CD4-positive, alpha-beta memory T cell (primary cell): ENCODE measurements around the gene SELENOK. TPM values are rescaled to one million over a fixed set of nuclear protein-coding genes. Genes with fewer than 3 reads are reported as not detected.

Source experiments
- CTCF ChIA-PET: fragments of 350-600 bp; sonication (Branson Sonifier 250); formaldehyde crosslinking; loops from one replicate; lab custom pipeline; 2021; ENCODE audit warnings: inconsistent platforms; ENCODE audit not compliant: partially characterized antibody; lab: Charles Lee
- POLR2A ChIA-PET: fragments of 350-600 bp; sonication (Branson Sonifier 250); formaldehyde crosslinking; loops from one replicate; lab custom pipeline; 2021; ENCODE audit not compliant: partially characterized antibody; lab: Charles Lee
- DNase-seq, 5 donors: peaks; one replicate each; pipeline versions ENCODE4 v3.0.0 to v3.0.0-alpha.2; 2020 to 2022; ENCODE audit warnings: mixed read lengths in 1 of 5
- H3K27ac ChIP-seq: one replicate; pipeline ENCODE4 v1.7.0; 2013; ENCODE audit warnings: low read depth, low read length
- H3K27me3 ChIP-seq: 2 replicates; pipeline ENCODE4 v1.7.0; 2013; ENCODE audit warnings: mild to moderate bottlenecking, low read length, moderate library complexity; ENCODE audit not compliant: insufficient read depth
- H3K36me3 ChIP-seq: 2 replicates; pipeline ENCODE4 v1.7.0; 2013; ENCODE audit warnings: mild to moderate bottlenecking, low read length, moderate library complexity; ENCODE audit not compliant: insufficient read depth
- H3K4me1 ChIP-seq: 2 replicates; pipeline ENCODE4 v1.7.0; 2013; ENCODE audit warnings: mild to moderate bottlenecking, low read length, moderate library complexity; ENCODE audit not compliant: insufficient read depth
- H3K4me3 ChIP-seq, 2 donors: one replicate each; pipeline ENCODE4 v1.7.0; 2013; ENCODE audit warnings: low read length in 2 of 2, mild to moderate bottlenecking in 1 of 2
- H3K9me3 ChIP-seq, 2 donors: one replicate each; pipeline ENCODE4 v1.7.0; 2013; ENCODE audit warnings: low read length in 2 of 2, control low read depth in 1 of 2; ENCODE audit not compliant: control insufficient read depth in 1 of 2
- H3K27ac Mint-ChIP-seq, 7 donors: one replicate each; pipeline ENCODE4 v1.8.0; 2020 to 2021; ENCODE audit warnings: mixed read lengths in 7 of 7, mild to moderate bottlenecking in 6 of 7, inconsistent platforms in 3 of 7, moderate library complexity in 3 of 7
- H3K27me3 Mint-ChIP-seq, 2 donors: one replicate each; pipeline ENCODE4 v1.8.0; 2020 to 2021; ENCODE audit warnings: mixed read lengths in 2 of 2
- H3K36me3 Mint-ChIP-seq, 2 donors: one replicate each; pipeline ENCODE4 v1.8.0; 2020 to 2021; ENCODE audit warnings: mixed read lengths in 2 of 2, inconsistent platforms in 1 of 2, mild to moderate bottlenecking in 1 of 2
- H3K4me1 Mint-ChIP-seq, 4 donors: one replicate each; pipeline ENCODE4 v1.8.0; 2020 to 2021; ENCODE audit warnings: mixed read lengths in 4 of 4, mild to moderate bottlenecking in 1 of 4
- H3K4me3 Mint-ChIP-seq, 8 donors: one replicate each; pipeline ENCODE4 v1.8.0; 2020 to 2021; ENCODE audit warnings: mixed read lengths in 8 of 8, mild to moderate bottlenecking in 7 of 8, moderate library complexity in 6 of 8, inconsistent platforms in 3 of 8
- H3K9me3 Mint-ChIP-seq, 8 donors: one replicate each; pipeline ENCODE4 v1.8.0; 2020 to 2021; ENCODE audit warnings: mixed read lengths in 8 of 8, mild to moderate bottlenecking in 5 of 8, inconsistent platforms in 3 of 8, moderate library complexity in 1 of 8
- intact Hi-C: fragments of 100-400 bp; cut with micrococcal nuclease; formaldehyde crosslinking; loops from one replicate; pipeline ENCODE4 v1.15.1; 2023
- polyA plus RNA-seq, 2 donors: library from polyadenylated mRNA; unstranded; fragments of 300-500 nt; fragmentation: Illumina TruSeq; gene quantifications; one replicate each; pipeline ENCODE4 v1.2.3, GENCODE V29; 2021
- total RNA-seq, 2 experiments: library from RNA; stranded (reverse); gene quantifications; one replicate each; pipeline ENCODE4 v1.2.3, GENCODE V29; 2021

SELENOK gene
- total RNA-seq (10 to 100 TPM; 43.2 to 50.7 TPM), polyA plus RNA-seq (100 to 1,000 TPM; 103 to 134 TPM)

DNA sequence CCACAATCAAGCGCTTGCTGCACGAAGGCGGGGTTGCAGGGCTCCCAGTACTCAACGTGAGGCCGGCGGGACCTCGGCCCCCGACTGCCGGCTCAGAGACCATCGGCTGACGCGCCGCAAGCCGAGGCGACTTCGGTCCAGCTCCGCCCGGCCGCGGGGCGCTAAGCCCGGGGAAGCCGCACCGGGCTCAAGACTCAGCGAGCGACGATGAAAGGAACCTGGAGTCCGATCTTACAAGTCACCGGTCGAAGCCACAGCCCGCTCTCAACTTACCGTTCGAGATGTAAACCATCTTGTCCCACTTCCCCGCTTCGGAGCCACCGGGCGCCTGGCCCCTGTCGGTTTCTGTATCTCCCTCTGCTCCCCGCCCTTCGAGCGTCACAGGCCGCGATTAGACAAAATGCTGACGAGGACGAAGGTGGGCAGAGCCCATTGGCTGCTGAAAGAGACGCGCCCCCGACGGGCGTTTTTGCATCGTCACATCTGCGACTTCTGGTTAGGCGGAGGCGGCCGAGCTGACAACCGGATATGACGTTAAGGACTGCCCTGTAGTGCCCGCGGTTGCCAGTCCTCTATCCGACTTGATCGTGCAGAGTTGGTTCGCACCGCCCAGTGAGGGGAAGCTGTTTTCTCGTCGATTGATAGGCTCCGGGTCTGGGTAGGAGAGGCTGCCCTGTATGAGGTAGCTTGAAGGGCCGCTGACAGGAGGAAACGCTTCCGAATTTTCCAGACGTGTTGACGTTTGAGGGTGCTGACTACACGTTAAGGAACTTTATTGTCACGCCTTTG, at the start of gene SELENOK:
TSS of gene SELENOK (minus strand) at position 363 of the 789 bp plus-strand sequence.
- Histone ChIP-seq H3K9me3 (no peaks in the 10 kb centered on the region), H3K27ac (peak within 1 kb of the TSS; percentile 99), H3K27me3 (peaks cover 6% of the 10 kb centered on the region), H3K36me3 (peaks cover 5% of the 10 kb centered on the region), H3K4me1 (peaks cover 47% of the 10 kb centered on the region), H3K4me3 (peak within 1 kb of the TSS; percentile 93 to 96)
- peak within 1 kb of the TSS; percentile 96 to 99 (median 99) for H3K27ac Mint-ChIP-seq
- peaks cover 33 to 61% (median 48%) of the 10 kb centered on the region in 4 donors for H3K4me1 Mint-ChIP-seq
- ChIA-PET POLR2A (interaction anchor here (0.6 to 3.0 kb wide), 6 partner anchors 9 to 602 kb away, joined by 3 to 63 read pairs (median 5); partner anchors contain the start of genes ACTR8 and DCP1A), CTCF (interaction anchor here (0.9 to 1.0 kb wide), 2 partner anchors 10 to 11 kb away, joined by 3 to 4 read pairs; partner anchors contain the start of gene ACTR8)
- no peaks in the 10 kb centered on the region for H3K9me3 Mint-ChIP-seq
- peak within 1 kb of the TSS; percentile 94 to 98 (median 97) for H3K4me3 Mint-ChIP-seq
- intact Hi-C loops = loop anchor here (1.0 kb wide), 2 partner anchors 9 to 544 kb away; partner anchors contain the start of genes ACTR8 and DCP1A
- DNase-seq = peak; percentile 95 to 99 (median 98)
- peaks cover 17 to 35% of the 10 kb centered on the region in 2 donors for H3K36me3 Mint-ChIP-seq
- no peaks in the 10 kb centered on the region for H3K27me3 Mint-ChIP-seq

DNA sequence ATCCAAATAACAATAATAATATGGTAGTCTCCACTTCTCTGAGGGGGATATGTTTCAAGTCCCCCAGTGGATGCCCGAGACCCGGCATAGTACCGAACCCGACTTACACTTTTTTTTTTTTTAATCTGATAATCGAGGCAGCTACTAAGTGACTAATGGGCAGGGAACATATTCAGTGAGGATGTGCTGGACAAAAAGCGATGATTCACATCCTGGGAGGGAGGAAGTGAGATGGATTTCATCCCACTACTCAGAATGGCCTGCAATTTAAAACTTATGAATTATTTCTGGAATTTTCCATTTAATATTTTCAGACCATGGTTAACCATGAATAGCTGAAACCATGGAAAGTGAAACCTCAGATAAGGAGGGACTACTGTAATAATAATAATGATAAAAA, 49.5 kb upstream of the SELENOK start:
- intact Hi-C loops = no loop called here
- Mint-ChIP-seq H3K36me3 (no peaks in the 10 kb centered on the region), H3K4me3 (no peak overlapping the region), H3K27me3 (peaks cover 20 to 30% of the 10 kb centered on the region in 2 donors), H3K4me1 (no peaks in the 10 kb centered on the region), H3K9me3 (peaks cover 3 to 14% (median 10%) of the 10 kb centered on the region in 8 donors), H3K27ac (no peak overlapping the region)
- no peaks in the 10 kb centered on the region for H3K4me1 ChIP-seq
- H3K4me3 ChIP-seq = no peak overlapping the region
- CTCF ChIA-PET = no interaction called here
- H3K27me3 ChIP-seq = no peaks in the 10 kb centered on the region
- no peak for DNase-seq
- POLR2A ChIA-PET = no interaction called here
- H3K27ac ChIP-seq = no peak overlapping the region
- no peaks in the 10 kb centered on the region for H3K9me3 ChIP-seq
- H3K36me3 ChIP-seq = no peaks in the 10 kb centered on the region

DNA sequence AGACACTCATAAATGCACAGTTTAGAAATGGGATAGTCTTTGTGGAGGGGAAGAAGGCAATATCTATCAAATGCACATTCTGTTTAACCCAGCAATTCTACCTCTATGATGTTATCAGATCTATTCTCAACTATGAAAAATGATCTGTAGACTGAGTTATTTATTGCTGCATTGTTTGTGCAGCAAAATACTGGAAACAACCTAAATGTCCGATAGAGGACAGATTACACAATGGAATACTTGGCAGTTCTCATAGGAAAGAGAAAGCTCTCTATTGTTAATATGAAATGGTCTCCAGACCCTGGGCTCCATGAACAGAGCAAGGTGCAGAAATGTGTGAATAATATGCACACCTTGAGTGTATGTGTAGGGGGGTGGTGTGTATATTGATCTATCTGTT, 49.0 kb upstream of the SELENOK start:
- ChIA-PET CTCF (no interaction called here), POLR2A (no interaction called here)
- Mint-ChIP-seq H3K4me1 (no peaks in the 10 kb centered on the region), H3K36me3 (no peaks in the 10 kb centered on the region), H3K27me3 (peaks cover 20 to 31% of the 10 kb centered on the region in 2 donors), H3K27ac (no peak overlapping the region), H3K4me3 (no peak overlapping the region), H3K9me3 (peaks cover 0 to 12% (median 9%) of the 10 kb centered on the region in 8 donors)
- Histone ChIP-seq H3K4me1 (no peaks in the 10 kb centered on the region), H3K27me3 (no peaks in the 10 kb centered on the region), H3K36me3 (no peaks in the 10 kb centered on the region), H3K27ac (no peak overlapping the region), H3K4me3 (no peak overlapping the region), H3K9me3 (no peaks in the 10 kb centered on the region)
- no peak for DNase-seq
- intact Hi-C loops = no loop called here

DNA sequence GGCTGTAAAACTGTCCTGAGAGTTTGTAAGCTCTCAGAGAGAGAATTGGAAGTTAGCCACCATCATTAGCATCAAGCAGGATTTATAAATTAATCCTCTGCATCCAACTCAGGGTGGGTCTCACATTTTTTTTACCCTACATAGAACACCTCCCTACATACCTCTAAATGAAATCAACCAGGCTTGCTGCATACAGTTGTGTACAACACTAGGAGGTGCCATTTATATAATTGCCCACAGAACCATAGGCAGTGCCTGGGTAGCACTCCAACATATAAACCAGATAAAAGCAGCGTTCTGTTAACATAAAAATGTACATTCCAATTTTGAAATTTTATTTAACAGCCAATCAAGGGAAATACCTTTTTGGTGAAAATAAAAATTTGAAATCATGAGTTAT, 48.2 kb upstream of the SELENOK start:
- intact Hi-C loops = no loop called here
- peaks cover 0 to 15% (median 13%) of the 10 kb centered on the region in 8 donors for H3K9me3 Mint-ChIP-seq
- DNase-seq = no peak
- H3K36me3 ChIP-seq = no peaks in the 10 kb centered on the region
- no peaks in the 10 kb centered on the region for H3K9me3 ChIP-seq
- H3K4me1 ChIP-seq = no peaks in the 10 kb centered on the region
- no peaks in the 10 kb centered on the region for H3K4me1 Mint-ChIP-seq
- ChIA-PET POLR2A (no interaction called here), CTCF (interaction anchor here (1.7 to 2.0 kb wide), 2 partner anchors 11 to 23 kb away, joined by 5 to 17 read pairs; no protein-coding TSS in a partner anchor)
- no peaks in the 10 kb centered on the region for H3K36me3 Mint-ChIP-seq
- H3K27me3 Mint-ChIP-seq = peaks cover 21 to 31% of the 10 kb centered on the region in 2 donors
- no peak overlapping the region for H3K27ac Mint-ChIP-seq
- H3K4me3 Mint-ChIP-seq = no peak overlapping the region
- no peaks in the 10 kb centered on the region for H3K27me3 ChIP-seq
- H3K4me3 ChIP-seq = no peak overlapping the region
- no peak overlapping the region for H3K27ac ChIP-seq

DNA sequence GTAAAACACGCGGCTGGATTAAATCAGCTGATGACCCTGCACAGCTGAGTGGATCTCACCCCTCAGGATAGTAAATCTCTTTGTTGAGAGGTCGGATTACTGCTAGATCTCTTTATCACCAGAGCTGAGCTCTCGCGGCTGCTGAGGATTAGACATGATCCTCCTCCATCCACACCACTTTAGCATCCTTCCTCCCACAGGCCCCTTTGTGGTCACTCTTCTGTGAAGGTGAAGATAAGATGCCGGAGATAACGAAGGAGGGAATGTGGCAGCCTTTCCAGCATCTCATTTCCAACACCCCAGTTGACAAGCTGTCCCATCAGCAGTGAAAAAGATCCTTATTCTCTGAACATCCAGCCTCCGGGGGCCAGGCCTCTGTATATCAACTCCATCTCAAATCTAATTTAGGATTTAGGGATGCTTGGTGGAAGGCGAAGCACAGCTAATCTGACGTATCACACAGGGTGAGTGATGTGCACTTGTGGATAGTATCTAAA, 47.5 kb upstream of the SELENOK start:
- no peaks in the 10 kb centered on the region for H3K27me3 ChIP-seq
- ChIA-PET POLR2A (no interaction called here), CTCF (interaction anchor here (0.8 to 2.0 kb wide), 5 partner anchors 10 to 72 kb away, joined by 4 to 17 read pairs (median 5); no protein-coding TSS in a partner anchor)
- no peak overlapping the region for H3K27ac ChIP-seq
- Mint-ChIP-seq H3K9me3 (peaks cover 0 to 19% (median 14%) of the 10 kb centered on the region in 8 donors), H3K4me3 (no peak overlapping the region), H3K4me1 (no peaks in the 10 kb centered on the region), H3K36me3 (no peaks in the 10 kb centered on the region), H3K27ac (no peak overlapping the region), H3K27me3 (peaks cover 21 to 31% of the 10 kb centered on the region in 2 donors)
- no peaks in the 10 kb centered on the region for H3K4me1 ChIP-seq
- no peaks in the 10 kb centered on the region for H3K36me3 ChIP-seq
- DNase-seq = no peak
- intact Hi-C loops = no loop called here
- no peaks in the 10 kb centered on the region for H3K9me3 ChIP-seq
- no peak overlapping the region for H3K4me3 ChIP-seq

DNA sequence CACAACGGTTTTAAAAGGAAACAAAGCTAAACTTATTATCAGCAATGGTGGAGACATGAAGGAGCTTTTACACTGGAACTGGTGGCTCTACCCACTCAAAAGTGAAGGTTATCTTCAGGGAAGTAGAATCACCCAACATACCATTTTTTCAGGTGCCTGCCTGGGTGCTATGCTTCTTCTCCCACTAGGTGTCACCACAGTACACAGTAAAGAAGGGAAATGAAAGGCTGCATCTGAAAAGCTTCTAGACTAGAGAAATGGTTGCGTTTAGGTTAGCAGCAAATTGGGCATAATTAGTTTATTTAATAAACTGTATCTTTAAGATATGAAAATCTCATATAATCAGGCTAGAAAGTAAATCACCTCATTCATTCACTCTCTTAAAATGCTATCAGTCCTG, 47.0 kb upstream of the SELENOK start:
- ChIA-PET CTCF (interaction anchor here (0.8 to 2.0 kb wide), 6 partner anchors 10 to 73 kb away, joined by 3 to 17 read pairs (median 4); no protein-coding TSS in a partner anchor), POLR2A (no interaction called here)
- intact Hi-C loops = no loop called here
- Mint-ChIP-seq H3K27me3 (peaks cover 21 to 31% of the 10 kb centered on the region in 2 donors), H3K36me3 (no peaks in the 10 kb centered on the region), H3K4me1 (no peaks in the 10 kb centered on the region), H3K9me3 (peaks cover 0 to 19% (median 14%) of the 10 kb centered on the region in 8 donors), H3K27ac (no peak overlapping the region), H3K4me3 (no peak overlapping the region)
- Histone ChIP-seq H3K27ac (no peak overlapping the region), H3K4me1 (no peaks in the 10 kb centered on the region), H3K4me3 (no peak overlapping the region), H3K36me3 (no peaks in the 10 kb centered on the region), H3K27me3 (no peaks in the 10 kb centered on the region), H3K9me3 (no peaks in the 10 kb centered on the region)
- peak in 4 of 5 donors; percentile 12 to 25 (median 21) for DNase-seq

DNA sequence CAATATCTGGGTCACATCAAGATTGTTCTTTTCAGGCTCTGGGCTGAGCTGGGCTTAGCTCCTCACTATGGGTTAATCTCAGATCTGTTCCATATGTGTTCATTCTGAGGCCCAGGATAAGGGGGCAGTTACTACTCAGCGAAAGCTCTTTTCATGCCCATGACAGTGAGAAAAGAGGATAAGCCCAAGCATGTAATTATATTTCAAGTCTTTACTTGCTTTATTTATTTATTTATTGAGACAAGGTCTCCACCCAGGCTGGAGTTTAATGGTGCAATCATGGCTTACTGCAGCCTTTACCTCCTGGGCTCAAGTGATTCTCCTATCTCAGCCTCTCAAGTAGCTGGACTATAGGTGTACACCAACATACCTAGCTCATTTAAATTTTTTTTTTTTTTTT, 44.7 kb upstream of the SELENOK start:
- ChIA-PET CTCF (interaction anchor here (0.5 kb wide), 1 partner anchor 26 kb away, joined by 3 read pairs; no protein-coding TSS in a partner anchor), POLR2A (no interaction called here)
- H3K4me3 ChIP-seq = no peak overlapping the region
- H3K4me1 Mint-ChIP-seq = no peaks in the 10 kb centered on the region
- no peaks in the 10 kb centered on the region for H3K36me3 ChIP-seq
- peaks cover 23 to 31% of the 10 kb centered on the region in 2 donors for H3K27me3 Mint-ChIP-seq
- H3K27ac Mint-ChIP-seq = no peak overlapping the region
- no peaks in the 10 kb centered on the region for H3K9me3 ChIP-seq
- H3K36me3 Mint-ChIP-seq = no peaks in the 10 kb centered on the region
- no peak overlapping the region for H3K27ac ChIP-seq
- no peaks in the 10 kb centered on the region for H3K4me1 ChIP-seq
- no peak for DNase-seq
- H3K27me3 ChIP-seq = no peaks in the 10 kb centered on the region
- H3K9me3 Mint-ChIP-seq = peaks cover 0 to 20% (median 14%) of the 10 kb centered on the region in 8 donors
- intact Hi-C loops = no loop called here
- H3K4me3 Mint-ChIP-seq = no peak overlapping the region
